H1 (cell line): ENCODE measurements around the gene RPL37A. TPM values are rescaled to one million over a fixed set of nuclear protein-coding genes. Genes with fewer than 3 reads are reported as not detected.

Experiments used
- CEBPB ChIP-seq: IDR thresholded peaks from 2 replicates; pipeline ENCODE4 v1.6.1; 2012; ENCODE audit warnings: low read depth, low read length
- KDM4A ChIP-seq: IDR thresholded peaks from one replicate; pipeline ENCODE4 v1.7.1; 2012; ENCODE audit warnings: low read depth, mild to moderate bottlenecking, moderate library complexity, low read length, inconsistent platforms; ENCODE audit not compliant: severe bottlenecking
- TEAD4 ChIP-seq: IDR thresholded peaks from 2 replicates; pipeline ENCODE4 v1.6.1; 2012; ENCODE audit warnings: low read depth, low read length, inconsistent platforms, mixed read lengths
- YY1 ChIP-seq: IDR thresholded peaks from 2 replicates; pipeline ENCODE4 v1.6.1; 2011; ENCODE audit warnings: low read depth, mild to moderate bottlenecking, low read length
- polyA plus RNA-seq, 7 experiments: library from polyadenylated mRNA; depleted of rRNA in 3 of 7; stranded (reverse) in 5 of 7; unstranded in 2 of 7; fragments of >200 nt in 5 of 7; fragments of 200-250 nt in 2 of 7; gene quantifications; 1 replicate in 5 of 7; 2 replicates in 1 of 7; 4 replicates in 1 of 7; pipeline versions ENCODE4 v1.2.1 to v1.2.3, GENCODE V29; 2011 to 2013; ENCODE audit warnings: missing spikeins in 2 of 7, mixed read lengths in 2 of 7
- total RNA-seq: library from RNA; stranded (reverse); fragmentation: NEBNext Ultra II Directional; extraction: Animal tissue kit (Norgen Biotek cat#: 25700); gene quantifications from 2 replicates; pipeline ENCODE4 v1.2.1, GENCODE V29; 2021

The RPL37A gene
- total and polyA plus RNA-seq, 2 of the 8 experiments (the other 6 are each of a cell fraction or from before 2014, with no cell fraction given), result 1,737 to 3,180 TPM

DNA sequence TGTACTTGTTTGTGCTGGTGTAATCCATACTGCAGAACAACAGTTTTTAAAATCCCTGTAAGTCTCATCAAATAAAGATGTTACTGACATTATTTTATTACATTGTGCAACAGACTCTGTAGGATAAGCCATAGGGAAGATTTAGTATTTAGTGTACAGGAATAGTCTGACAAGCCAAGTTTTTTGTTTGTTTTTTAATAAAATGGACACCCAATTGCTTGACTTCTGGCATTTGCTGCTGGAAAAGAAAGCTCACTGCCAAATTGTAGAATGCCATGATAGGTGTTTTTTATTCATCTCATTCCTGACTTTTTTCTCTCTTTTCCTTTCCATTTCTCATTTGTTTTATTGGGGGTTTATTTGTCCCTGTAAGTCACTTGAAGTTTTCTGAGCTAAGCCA, 48.3 kb upstream of the RPL37A start (continued):
- TF ChIP-seq TEAD4 (no peak), CEBPB (no peak), YY1 (no peak), KDM4A (no peak)
- TF ChIP-seq, all 59 proteins: peak for 0
